Kidney (tissue), 14 donors: ENCODE results near the gene LPCAT1. TPM values are rescaled to one million over a fixed set of nuclear protein-coding genes. Genes with fewer than 3 reads are reported as not detected.

Experiments
- DNase-seq, 5 donors: peaks; one replicate each; pipeline ENCODE4 v3.0.0-alpha.2; 2013 to 2020
- FAIRE-seq: peaks from 2 replicates; lab custom pipeline; 2012; peaks lifted over from hg19 to GRCh38; lab: Jason Lieb, UNC
- H3K27ac ChIP-seq, 2 donors: one replicate each; pipeline ENCODE4 v1.7.0; 2013; ENCODE audit warnings: low read depth in 2 of 2, low read length in 2 of 2, inconsistent platforms in 1 of 2
- H3K27me3 ChIP-seq: one replicate; pipeline ENCODE4 v1.7.1; 2013; ENCODE audit warnings: low read length, inconsistent platforms; ENCODE audit not compliant: control insufficient read depth, insufficient read depth
- H3K36me3 ChIP-seq, 3 donors: one replicate each; pipeline versions ENCODE4 v1.7.0 to v1.7.1; 2013; ENCODE audit warnings: low read length in 3 of 3, control low read depth in 1 of 3, inconsistent platforms in 1 of 3; ENCODE audit not compliant: insufficient read depth in 3 of 3, control insufficient read depth in 2 of 3
- H3K4me1 ChIP-seq, 3 donors: one replicate each; pipeline versions ENCODE4 v1.7.0 to v1.7.1; 2013; ENCODE audit warnings: low read length in 3 of 3, inconsistent platforms in 1 of 3, low read depth in 1 of 3; ENCODE audit not compliant: control insufficient read depth in 2 of 3, insufficient read depth in 2 of 3
- H3K4me3 ChIP-seq, 3 donors: one replicate each; pipeline versions ENCODE4 v1.7.0 to v1.8.1; 2013; ENCODE audit warnings: low read length in 3 of 3, control low read depth in 1 of 3, inconsistent platforms in 1 of 3
- H3K9ac ChIP-seq, 3 donors: one replicate each; pipeline versions ENCODE4 v1.7.0 to v1.7.1; 2013; ENCODE audit warnings: low read length in 3 of 3, control low read depth in 1 of 3, inconsistent platforms in 1 of 3
- H3K9me3 ChIP-seq, 3 donors: one replicate each; pipeline versions ENCODE4 v1.7.0 to v1.7.1; 2013; ENCODE audit warnings: low read length in 3 of 3, control low read depth in 1 of 3, inconsistent platforms in 1 of 3; ENCODE audit not compliant: control insufficient read depth in 2 of 3, insufficient read depth in 1 of 3
- intact Hi-C: fragments of 100-400 bp; cut with DNase I; formaldehyde crosslinking; loops from one replicate; pipeline ENCODE4 v1.11.1; 2022
- polyA plus RNA-seq: library from polyadenylated mRNA; stranded (reverse); fragments of 350-450 nt; fragmentation: Illumina TruSeq; extraction: RNeasy Lipid Tissue Mini Kit (QIAGEN cat#74804); gene quantifications from one replicate; pipeline ENCODE4 v1.2.3, GENCODE V29; 2014; ENCODE audit warnings: low read depth, low replicate concordance; ENCODE audit not compliant: insufficient read depth
- total RNA-seq: library from RNA; stranded (reverse); fragmentation: NEBNext Ultra II Directional; extraction: Animal tissue kit (Norgen Biotek cat#: 25700); gene quantifications from one replicate; pipeline ENCODE4 v1.2.1, GENCODE V29; 2021
- TF ChIP-seq, protein P1 (sequence below): IDR thresholded peaks from 3 replicates; pipeline ENCODE4 v1.5.1; 2012; ENCODE audit warnings: mild to moderate bottlenecking, moderate library complexity, borderline replicate concordance; ENCODE audit not compliant: insufficient read depth; ENCODE audit errors: extremely low read depth
- donor health status: control.
- donor health status: control.
- donor health status: control.
- donor health status: control.
- donor health status: control.
- donor health status: DM: yes; HTN: yes; CAD: no.
- donor health status: Normal renal cell carcinoma (clear cell type).

LPCAT1 gene
- total and polyA plus RNA-seq, 2 donors from 2014 or later, result 22.2 to 46.5 TPM

GRCh38 chr5:1413611-1414241, 110.0 kb downstream of the LPCAT1 start:
- intact Hi-C loops, result no loop called here
- Histone ChIP-seq H3K27ac (no peak overlapping the region), H3K9ac (no peak overlapping the region), H3K27me3 (no peaks in the 10 kb centered on the region), H3K4me3 (no peak overlapping the region), H3K4me1 (no peaks in the 10 kb centered on the region), H3K36me3 (no peaks in the 10 kb centered on the region), H3K9me3 (no peaks in the 10 kb centered on the region)
- TF ChIP-seq, protein P1, sequence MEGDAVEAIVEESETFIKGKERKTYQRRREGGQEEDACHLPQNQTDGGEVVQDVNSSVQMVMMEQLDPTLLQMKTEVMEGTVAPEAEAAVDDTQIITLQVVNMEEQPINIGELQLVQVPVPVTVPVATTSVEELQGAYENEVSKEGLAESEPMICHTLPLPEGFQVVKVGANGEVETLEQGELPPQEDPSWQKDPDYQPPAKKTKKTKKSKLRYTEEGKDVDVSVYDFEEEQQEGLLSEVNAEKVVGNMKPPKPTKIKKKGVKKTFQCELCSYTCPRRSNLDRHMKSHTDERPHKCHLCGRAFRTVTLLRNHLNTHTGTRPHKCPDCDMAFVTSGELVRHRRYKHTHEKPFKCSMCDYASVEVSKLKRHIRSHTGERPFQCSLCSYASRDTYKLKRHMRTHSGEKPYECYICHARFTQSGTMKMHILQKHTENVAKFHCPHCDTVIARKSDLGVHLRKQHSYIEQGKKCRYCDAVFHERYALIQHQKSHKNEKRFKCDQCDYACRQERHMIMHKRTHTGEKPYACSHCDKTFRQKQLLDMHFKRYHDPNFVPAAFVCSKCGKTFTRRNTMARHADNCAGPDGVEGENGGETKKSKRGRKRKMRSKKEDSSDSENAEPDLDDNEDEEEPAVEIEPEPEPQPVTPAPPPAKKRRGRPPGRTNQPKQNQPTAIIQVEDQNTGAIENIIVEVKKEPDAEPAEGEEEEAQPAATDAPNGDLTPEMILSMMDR, result no peak
- DNase-seq, result peak in 1 of 5 donors; percentile 73
- no peak for FAIRE-seq

- intact Hi-C loops, result no loop called here
- Histone ChIP-seq H3K9me3 (no peaks in the 10 kb centered on the region), H3K4me3 (no peak overlapping the region), H3K9ac (no peak overlapping the region), H3K27me3 (no peaks in the 10 kb centered on the region), H3K27ac (no peak overlapping the region), H3K4me1 (no peaks in the 10 kb centered on the region), H3K36me3 (no peaks in the 10 kb centered on the region)
- TF ChIP-seq, protein P1, result no peak
- DNase-seq (no peak), FAIRE-seq (no peak)
These were observed 110.5 kb downstream of the LPCAT1 start for GRCh38 chr5:1413211-1413610.

DNA sequence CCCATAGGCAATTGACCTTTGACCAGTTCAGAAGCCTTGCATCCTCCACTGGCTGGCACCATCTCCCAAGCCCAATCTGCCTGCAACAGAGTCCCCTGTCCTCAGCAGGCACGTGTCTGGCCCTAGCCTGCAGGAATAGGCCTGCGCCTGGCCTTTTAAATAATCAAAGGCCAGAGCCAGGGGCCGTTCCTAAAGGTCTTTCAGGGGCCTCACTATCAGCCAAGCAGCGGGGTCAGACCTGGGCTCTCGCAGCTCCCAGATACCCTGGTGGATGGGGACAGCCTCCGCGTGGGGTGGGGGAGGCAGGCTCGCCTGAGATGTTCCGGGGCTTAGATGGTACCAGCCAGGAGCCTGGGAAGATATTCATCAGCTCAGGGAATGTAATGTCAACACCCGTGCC, 111.1 kb downstream of the LPCAT1 start:
- H3K4me3 ChIP-seq, result no peak overlapping the region
- H3K27ac ChIP-seq, result no peak overlapping the region
- intact Hi-C loops, result no loop called here
- no peak for FAIRE-seq
- H3K36me3 ChIP-seq, result no peaks in the 10 kb centered on the region
- TF ChIP-seq, protein P1, result no peak
- H3K9ac ChIP-seq, result no peak overlapping the region
- DNase-seq, result peak in 1 of 5 donors; percentile 29
- H3K27me3 ChIP-seq, result no peaks in the 10 kb centered on the region
- H3K4me1 ChIP-seq, result no peaks in the 10 kb centered on the region
- H3K9me3 ChIP-seq, result no peaks in the 10 kb centered on the region

GRCh38 chr5:1412163-1412562, 111.6 kb downstream of the LPCAT1 start:
- peak in 1 of 5 donors; percentile 51 for DNase-seq
- H3K4me1 ChIP-seq, result no peaks in the 10 kb centered on the region
- no peak overlapping the region for H3K9ac ChIP-seq
- TF ChIP-seq, protein P1, result no peak
- FAIRE-seq, result no peak
- H3K36me3 ChIP-seq, result no peaks in the 10 kb centered on the region
- intact Hi-C loops, result no loop called here
- H3K9me3 ChIP-seq, result no peaks in the 10 kb centered on the region
- no peak overlapping the region for H3K27ac ChIP-seq
- no peaks in the 10 kb centered on the region for H3K27me3 ChIP-seq
- no peak overlapping the region for H3K4me3 ChIP-seq
